ENCODE data around the gene DYNLRB1. TPM values are rescaled to one million over a fixed set of nuclear protein-coding genes. Genes with fewer than 3 reads are reported as not detected.

DYNLRB1 gene
- total RNA-seq, 1 experiment from 2014 or later, result 177 TPM

- Histone ChIP-seq H3K9ac (ENCODE audit: low read length) (no peak overlapping the region), H3K27me3 (ENCODE audit: low read length) (no peaks in the 10 kb centered on the region), H3K9me3 (ENCODE audit: low read length) (no peaks in the 10 kb centered on the region), H3K36me3 (ENCODE audit: low read depth, low read length) (no peaks in the 10 kb centered on the region), H3K27ac (ENCODE audit: low read length) (no peak overlapping the region), H4K20me1 (ENCODE audit: low read length) (no peaks in the 10 kb centered on the region), H3K9me2 (replicated peaks; ENCODE audit: low read length) (no peaks in the 10 kb centered on the region), H3K79me2 (ENCODE audit: low read length) (no peaks in the 10 kb centered on the region), H3K4me1 (ENCODE audit: insufficient read depth, low read length) (peaks cover 4% of the 10 kb centered on the region; the same call in 1 of the 2 replicates), H3K4me2 (ENCODE audit: low read length) (no peak overlapping the region), H3F3A (ENCODE audit: low read length, unreplicated experiment) (no peaks in the 10 kb centered on the region), H3K4me3 (ENCODE audit: low read length) (no peak overlapping the region), H2AFZ (ENCODE audit: low read length) (no peak overlapping the region)
- no TSS peak for BruUV-seq (replicated peaks)
- ATAC-seq (no peak), DNase-seq (no peak)
- ChIA-PET CTCF (interaction anchor here (1.1 to 1.5 kb wide), 2 partner anchors 152 to 208 kb away, joined by 3 to 4 read pairs; no protein-coding TSS in a partner anchor), POLR2A (ENCODE audit: unreplicated experiment) (interaction anchor here (0.6 kb wide), 1 partner anchor 11 kb away, joined by 4 read pairs; no protein-coding TSS in a partner anchor)
- TF ChIP-seq EZH2 (IDR thresholded peaks at IDR 0.05; ENCODE audit: low read length, unreplicated experiment) (no peak), CTCF (conservative IDR thresholded peaks at IDR 0.05; ENCODE audit: low read depth, low read length) (no peak), EZH2phosphoT487 (IDR thresholded peaks at IDR 0.05; ENCODE audit: borderline replicate concordance, low read length) (no peak)
- intact Hi-C loops (cut with micrococcal nuclease), result no loop called here
These were observed 45.4 kb downstream of the DYNLRB1 start for GRCh38 chr20:34561661-34562060.

GRCh38 chr20:34562641-34563040 is 46.4 kb downstream of the DYNLRB1 start:
- POLR2A ChIA-PET (ENCODE audit: unreplicated experiment), result interaction anchor here (0.6 kb wide), 1 partner anchor 136 kb away, joined by 4 read pairs; no protein-coding TSS in a partner anchor
- no peaks in the 10 kb centered on the region for H3K9me2 ChIP-seq (replicated peaks; ENCODE audit: low read length)
- no peaks in the 10 kb centered on the region for H3K79me2 ChIP-seq (ENCODE audit: low read length)
- no TSS peak for BruUV-seq (replicated peaks)
- CTCF ChIA-PET, result interaction anchor here (1.1 to 1.5 kb wide), 2 partner anchors 151 to 207 kb away, joined by 3 to 4 read pairs; no protein-coding TSS in a partner anchor
- H4K20me1 ChIP-seq (ENCODE audit: low read length), result no peaks in the 10 kb centered on the region
- no peaks in the 10 kb centered on the region for H3K36me3 ChIP-seq (ENCODE audit: low read depth, low read length)
- no peaks in the 10 kb centered on the region for H3K9me3 ChIP-seq (ENCODE audit: low read length)
- H3K27me3 ChIP-seq (ENCODE audit: low read length), result no peaks in the 10 kb centered on the region
- ATAC-seq (no peak), DNase-seq (peak; percentile 21)
- H3K4me1 ChIP-seq (ENCODE audit: insufficient read depth, low read length), result peaks cover 4% of the 10 kb centered on the region; the same call in 1 of the 2 replicates
- intact Hi-C loops (cut with micrococcal nuclease), result no loop called here
- no peak overlapping the region for H2AFZ ChIP-seq (ENCODE audit: low read length)
- H3K4me3 ChIP-seq (ENCODE audit: low read length), result no peak overlapping the region
- no peaks in the 10 kb centered on the region for H3F3A ChIP-seq (ENCODE audit: low read length, unreplicated experiment)
- no peak overlapping the region for H3K9ac ChIP-seq (ENCODE audit: low read length)
- H3K27ac ChIP-seq (ENCODE audit: low read length), result no peak overlapping the region
- no peak overlapping the region for H3K4me2 ChIP-seq (ENCODE audit: low read length)
- TF ChIP-seq EZH2 (IDR thresholded peaks at IDR 0.05; ENCODE audit: low read length, unreplicated experiment) (no peak), CTCF (conservative IDR thresholded peaks at IDR 0.05; ENCODE audit: low read depth, low read length) (peak; percentile 53)

- H4K20me1 ChIP-seq (ENCODE audit: low read length), result no peaks in the 10 kb centered on the region
- H3K79me2 ChIP-seq (ENCODE audit: low read length), result no peaks in the 10 kb centered on the region
- H3K27ac ChIP-seq (ENCODE audit: low read length), result no peak overlapping the region
- ATAC-seq (no peak), DNase-seq (no peak)
- no peak overlapping the region for H2AFZ ChIP-seq (ENCODE audit: low read length)
- no peaks in the 10 kb centered on the region for H3K27me3 ChIP-seq (ENCODE audit: low read length)
- POLR2A ChIA-PET (ENCODE audit: unreplicated experiment), result no interaction called here
- intact Hi-C loops (cut with micrococcal nuclease), result no loop called here
- no TSS peak for BruUV-seq (replicated peaks)
- no peaks in the 10 kb centered on the region for H3K9me3 ChIP-seq (ENCODE audit: low read length)
- TF ChIP-seq EZH2 (IDR thresholded peaks at IDR 0.05; ENCODE audit: low read length, unreplicated experiment) (no peak), EZH2phosphoT487 (IDR thresholded peaks at IDR 0.05; ENCODE audit: borderline replicate concordance, low read length) (no peak), CTCF (conservative IDR thresholded peaks at IDR 0.05; ENCODE audit: low read depth, low read length) (no peak)
- no peak overlapping the region for H3K4me2 ChIP-seq (ENCODE audit: low read length)
- H3K9ac ChIP-seq (ENCODE audit: low read length), result no peak overlapping the region
- H3K36me3 ChIP-seq (ENCODE audit: low read depth, low read length), result no peaks in the 10 kb centered on the region
- CTCF ChIA-PET, result no interaction called here
- H3F3A ChIP-seq (ENCODE audit: low read length, unreplicated experiment), result no peaks in the 10 kb centered on the region
- H3K4me3 ChIP-seq (ENCODE audit: low read length), result no peak overlapping the region
- H3K9me2 ChIP-seq (replicated peaks; ENCODE audit: low read length), result no peaks in the 10 kb centered on the region
- H3K4me1 ChIP-seq (ENCODE audit: insufficient read depth, low read length), result no peaks in the 10 kb centered on the region
These were observed 48.6 kb downstream of the DYNLRB1 start for GRCh38 chr20:34564833-34565232.
